ENCODE results near the gene UTF1. TPM values are rescaled to one million over a fixed set of nuclear protein-coding genes. Genes with fewer than 3 reads are reported as not detected.

UTF1 gene
- total RNA-seq, 4 donors from 2014 or later = not detected

- Histone ChIP-seq H3K36me3 (no peaks in the 10 kb centered on the region), H3K27ac (no peak overlapping the region), H3K9me3 (no peaks in the 10 kb centered on the region), H3K4me1 (peaks cover 0 to 7% of the 10 kb centered on the region in 2 donors), H3K27me3 (no peaks in the 10 kb centered on the region), H3K4me3 (no peak overlapping the region)
- intact Hi-C loops (cut with DNase I; ENCODE audit: low total_unique reads) = no loop called here
- no peak for TF ChIP-seq CTCF (IDR thresholded peaks at IDR 0.05)
- DNase-seq = no peak
Observed at GRCh38 chr10:133279326-133280226, 49.6 kb downstream of the UTF1 start.

- peaks cover 0 to 7% of the 10 kb centered on the region in 2 donors for H3K4me1 ChIP-seq
- no peak for DNase-seq
- H3K9me3 ChIP-seq = no peaks in the 10 kb centered on the region
- H3K4me3 ChIP-seq = no peak overlapping the region
- intact Hi-C loops (cut with DNase I; ENCODE audit: low total_unique reads) = no loop called here
- H3K36me3 ChIP-seq = no peaks in the 10 kb centered on the region
- H3K27me3 ChIP-seq = no peaks in the 10 kb centered on the region
- no peak for TF ChIP-seq POLR2A (IDR thresholded peaks at IDR 0.05)
- no peak for TF ChIP-seq CTCF (IDR thresholded peaks at IDR 0.05)
- H3K27ac ChIP-seq = no peak overlapping the region
Observed at GRCh38 chr10:133280391-133281059, 50.5 kb downstream of the UTF1 start.

GRCh38 chr10:133281084-133281483, 51.1 kb downstream of the UTF1 start:
- H3K27me3 ChIP-seq = no peaks in the 10 kb centered on the region
- peaks cover 0 to 7% of the 10 kb centered on the region in 2 donors for H3K4me1 ChIP-seq
- H3K36me3 ChIP-seq = no peaks in the 10 kb centered on the region
- intact Hi-C loops (cut with DNase I; ENCODE audit: low total_unique reads) = no loop called here
- TF ChIP-seq CTCF (IDR thresholded peaks at IDR 0.05) = no peak
- TF ChIP-seq POLR2A (IDR thresholded peaks at IDR 0.05) = no peak
- H3K4me3 ChIP-seq = no peak overlapping the region
- no peaks in the 10 kb centered on the region for H3K9me3 ChIP-seq
- DNase-seq = no peak
- no peak overlapping the region for H3K27ac ChIP-seq

MicroRNA genes within 50 kb of the gene (microRNA counts, 767-probe panel; counts per million panel counts)
- microRNA hsa-miR-202-3p = 0 counts per million in 2 donors

Small RNAs within 50 kb of the gene (microRNA-seq; reads per million reads assigned to microRNA genes)
- gene MIR202 (ENCODE audit: borderline microRNAs expressed, borderline replicate concordance) = 19.6 reads per million, percentile 30 among the genes with 10 or more reads in this experiment

Other genes starting within 250 kb of the UTF1 start
- gene ADGRA1, start 142.3 kb upstream of the UTF1 start, total RNA-seq = 1 to 10 TPM in 1 of 4 donors, under 1 TPM in 1, not detected in 2; 0.07 to 1.0 TPM
- gene KNDC1, start 70.0 kb upstream of the UTF1 start, total RNA-seq = 10 to 100 TPM in 1 of 4 donors, 1 to 10 TPM in 2, under 1 TPM in 1; under 0.01 to 12.5 (median 5.3) TPM
- gene VENTX, start 7.6 kb downstream of the UTF1 start, total RNA-seq = 1 to 10 TPM in 1 of 4 donors, under 1 TPM in 2, not detected in 1; 0.21 to 1.3 (median 0.51) TPM
- 1 to 10 TPM in 3 of 4 donors, not detected in 1; 5.1 to 7.6 (median 5.9) TPM for gene ADAM8, start 46.7 kb downstream of the UTF1 start, total RNA-seq
- gene TUBGCP2, start 78.7 kb downstream of the UTF1 start, total RNA-seq = 10 to 100 TPM; 26.8 to 61.9 (median 44.4) TPM
- gene ZNF511, start 78.7 kb downstream of the UTF1 start, total RNA-seq = 10 to 100 TPM; 23.1 to 45.5 (median 30.0) TPM
- under 1 TPM in 1 of 4 donors, not detected in 3; 0.69 TPM for gene CALY, start 106.7 kb downstream of the UTF1 start, total RNA-seq
- not detected for gene PRAP1, start 117.2 kb downstream of the UTF1 start, total RNA-seq
- gene FUOM, start 127.8 kb downstream of the UTF1 start, total RNA-seq = 10 to 100 TPM in 1 of 4 donors, 1 to 10 TPM in 2, not detected in 1; 2.6 to 13.8 (median 2.9) TPM
- gene ECHS1, start 143.1 kb downstream of the UTF1 start, total RNA-seq = 10 to 100 TPM; 28.2 to 48.8 (median 45.1) TPM
- gene PAOX, start 149.0 kb downstream of the UTF1 start, total RNA-seq = 1 to 10 TPM; 2.0 to 9.3 (median 6.7) TPM
- 10 to 100 TPM; 14.6 to 50.1 (median 32.6) TPM for gene MTG1, start 163.9 kb downstream of the UTF1 start, total RNA-seq
- under 1 TPM in 1 of 4 donors, not detected in 3; 0.62 TPM for gene SPRN, start 194.4 kb downstream of the UTF1 start, total RNA-seq
- 1 to 10 TPM; 1.8 to 9.5 (median 6.1) TPM for gene SCART1, start 223.7 kb downstream of the UTF1 start, total RNA-seq

Measured in uterus (tissue), 4 donors.